ENCODE results near the gene GLG1. TPM values are rescaled to one million over a fixed set of nuclear protein-coding genes. Genes with fewer than 3 reads are reported as not detected.

The GLG1 gene
- total and polyA plus RNA-seq, 2 donors (not counting 3 experiments of a cell fraction or from before 2014, with no cell fraction given), result 86.3 to 165 TPM

DNA sequence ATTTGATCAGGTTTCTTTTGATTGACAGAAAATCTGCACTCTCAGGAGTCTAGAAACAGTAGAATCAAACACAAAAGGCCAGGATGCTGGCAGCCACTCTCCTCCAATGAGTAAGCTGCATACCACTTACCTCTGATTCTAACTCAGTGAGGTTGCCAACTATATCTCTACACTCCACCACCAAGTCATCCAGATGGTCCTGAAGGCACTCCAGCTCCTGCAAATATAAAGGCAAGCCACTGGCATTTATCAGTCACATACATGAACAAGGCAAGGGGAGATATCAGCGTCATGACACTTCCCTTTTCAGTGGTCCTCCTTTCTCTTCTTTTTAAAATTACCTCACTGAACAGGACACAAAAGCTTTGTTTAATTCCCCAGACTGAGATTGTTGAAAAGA, 132.5 kb downstream of the GLG1 start:
- peaks cover 17 to 18% of the 10 kb centered on the region in 2 experiments for H3K36me3 ChIP-seq (ENCODE audit: control insufficient read depth in 2 of 2, extremely low read depth in 1 of 2, insufficient read depth in 2 of 2, low read length in 2 of 2)
- dilution Hi-C loops (cut with MboI; ENCODE audit: extremely low pct_ligation_motif_present, low sequenced_read_pairs), result no loop called here
- DNase-seq (ENCODE audit: low read depth, low spot score) (no peak), FAIRE-seq (no peak)
- no peaks in the 10 kb centered on the region for H4K20me1 ChIP-seq (replicated peaks; ENCODE audit: control insufficient read depth, extremely low read depth, insufficient read depth, low read length)
- no peak overlapping the region for H3K4me3 ChIP-seq (replicated peaks in 1 of 3; ENCODE audit: insufficient read depth in 1 of 3, low read depth in 1 of 3, low read length in 3 of 3)
- H3K9me3 ChIP-seq (replicated peaks; ENCODE audit: control insufficient read depth, insufficient read depth, low read length), result no peaks in the 10 kb centered on the region
- intact Hi-C loops (cut with micrococcal nuclease), result loop anchor here (2.0 kb wide), 1 partner anchor 148 kb away; no protein-coding TSS in a partner anchor
- H3K79me2 ChIP-seq (ENCODE audit: control insufficient read depth, insufficient read depth, low read length), result no peaks in the 10 kb centered on the region
- no peak for TF ChIP-seq GATA2 (IDR thresholded peaks at IDR 0.05; ENCODE audit: insufficient read depth, insufficient read length, low read depth, low read length)
- no peak for TF ChIP-seq EZH2 (IDR thresholded peaks at IDR 0.05; ENCODE audit: borderline replicate concordance, low read depth, low read length, severe bottlenecking)
- TF ChIP-seq, protein P1, sequence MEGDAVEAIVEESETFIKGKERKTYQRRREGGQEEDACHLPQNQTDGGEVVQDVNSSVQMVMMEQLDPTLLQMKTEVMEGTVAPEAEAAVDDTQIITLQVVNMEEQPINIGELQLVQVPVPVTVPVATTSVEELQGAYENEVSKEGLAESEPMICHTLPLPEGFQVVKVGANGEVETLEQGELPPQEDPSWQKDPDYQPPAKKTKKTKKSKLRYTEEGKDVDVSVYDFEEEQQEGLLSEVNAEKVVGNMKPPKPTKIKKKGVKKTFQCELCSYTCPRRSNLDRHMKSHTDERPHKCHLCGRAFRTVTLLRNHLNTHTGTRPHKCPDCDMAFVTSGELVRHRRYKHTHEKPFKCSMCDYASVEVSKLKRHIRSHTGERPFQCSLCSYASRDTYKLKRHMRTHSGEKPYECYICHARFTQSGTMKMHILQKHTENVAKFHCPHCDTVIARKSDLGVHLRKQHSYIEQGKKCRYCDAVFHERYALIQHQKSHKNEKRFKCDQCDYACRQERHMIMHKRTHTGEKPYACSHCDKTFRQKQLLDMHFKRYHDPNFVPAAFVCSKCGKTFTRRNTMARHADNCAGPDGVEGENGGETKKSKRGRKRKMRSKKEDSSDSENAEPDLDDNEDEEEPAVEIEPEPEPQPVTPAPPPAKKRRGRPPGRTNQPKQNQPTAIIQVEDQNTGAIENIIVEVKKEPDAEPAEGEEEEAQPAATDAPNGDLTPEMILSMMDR (IDR thresholded peaks at IDR 0.05; ENCODE audit: extremely low read depth in 1 of 2, insufficient read depth in 1 of 2, low read depth in 1 of 2, low read length in 2 of 2), result no peak
- TF ChIP-seq JUN (IDR thresholded peaks at IDR 0.05; ENCODE audit: borderline replicate concordance, insufficient read depth, insufficient read length, low read depth), result no peak
- TF ChIP-seq FOS (IDR thresholded peaks at IDR 0.05; ENCODE audit: borderline replicate concordance, insufficient read depth, low read length), result no peak
- TF ChIP-seq MYC (IDR thresholded peaks at IDR 0.05; ENCODE audit: low read depth, low read length), result no peak
- TF ChIP-seq POLR2AphosphoS5 (IDR thresholded peaks at IDR 0.05; ENCODE audit: insufficient read depth, low read depth, low read length), result no peak
- no peak for TF ChIP-seq POLR2A (IDR thresholded peaks at IDR 0.05; ENCODE audit: low read depth, low read length)
- TF ChIP-seq, protein P2, sequence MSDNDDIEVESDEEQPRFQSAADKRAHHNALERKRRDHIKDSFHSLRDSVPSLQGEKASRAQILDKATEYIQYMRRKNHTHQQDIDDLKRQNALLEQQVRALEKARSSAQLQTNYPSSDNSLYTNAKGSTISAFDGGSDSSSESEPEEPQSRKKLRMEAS (IDR thresholded peaks at IDR 0.05; ENCODE audit: insufficient read depth, insufficient read length), result no peak
- H3K4me1 ChIP-seq (ENCODE audit: control insufficient read depth, extremely low read depth, insufficient read depth, low read length), result no peaks in the 10 kb centered on the region
- no peaks in the 10 kb centered on the region for H3K9me1 ChIP-seq (replicated peaks; ENCODE audit: control insufficient read depth, extremely low read depth, insufficient read depth, low read length)
- no peak overlapping the region for H2AFZ ChIP-seq (ENCODE audit: low read depth, low read length)
- no peaks in the 10 kb centered on the region for H3K27me3 ChIP-seq (ENCODE audit: control insufficient read depth in 2 of 2, insufficient read depth in 2 of 2, low read length in 2 of 2)
- ChIA-PET CTCF (interaction anchor here (0.8 kb wide), 1 partner anchor 148 kb away, joined by 3 read pairs; no protein-coding TSS in a partner anchor), POLR2A (no interaction called here)
- H3K4me2 ChIP-seq (ENCODE audit: insufficient read depth, low read length), result no peak overlapping the region
- H3K9ac ChIP-seq (replicated peaks; ENCODE audit: extremely low read depth, insufficient read depth, low read length), result no peak overlapping the region
- BruUV-seq (replicated peaks), result no TSS peak
- H3K27ac ChIP-seq (ENCODE audit: insufficient read depth, low read depth, low read length), result no peak overlapping the region

Data from endothelial cell of umbilical vein (primary cell).